Suprapubic skin (tissue), 4 donors: Measurements from ENCODE around the gene MAMDC4.

Experiments used
- CTCF ChIP-seq, 2 donors: fragments of 200-600 bp in 1 of 2; fragments of 450-650 bp in 1 of 2; sonication (generic) in 1 of 2; IDR thresholded peaks; one replicate each; pipeline ENCODE4 v1.5.1; 2016 to 2019; ENCODE audit warnings: antibody characterized with exemption in 2 of 2, mild to moderate bottlenecking in 1 of 2, moderate library complexity in 1 of 2
- EP300 ChIP-seq: sonication (generic); formaldehyde crosslinking; IDR thresholded peaks from one replicate; pipeline ENCODE4 v1.6.1; 2017; ENCODE audit warnings: antibody characterized with exemption
- POLR2AphosphoS5 ChIP-seq, 3 donors: sonication (generic); formaldehyde crosslinking; IDR thresholded peaks; one replicate each; pipeline ENCODE4 v1.6.1; 2017; ENCODE audit warnings: antibody characterized with exemption in 3 of 3

- TF ChIP-seq CTCF (IDR thresholded peaks at IDR 0.05) = no peak
- no peak for TF ChIP-seq POLR2AphosphoS5 (IDR thresholded peaks at IDR 0.05)
- no peak for TF ChIP-seq EP300
Observed at GRCh38 chr9:136840140-136840876, 11.8 kb upstream of the MAMDC4 start.
